HFF-Myc (cell line): Measurements from ENCODE around the gene ZBTB47.
A peak's percentile ranks its signal among the peaks of the same experiment; 100 is the strongest.

Experiments used
- DNase-seq: peaks from one replicate; pipeline ENCODE4 v3.0.0-alpha.2; 2011; ENCODE audit warnings: low read depth; ENCODE audit errors: extremely low read depth
- H3K4me3 ChIP-seq: replicated peaks from 2 replicates; pipeline ENCODE4 v1.5.1; 2011; ENCODE audit warnings: low read depth, mild to moderate bottlenecking, control low read depth, low read length
- CTCF ChIP-seq: IDR thresholded peaks from 2 replicates; pipeline ENCODE4 v1.5.1; 2012; ENCODE audit warnings: mild to moderate bottlenecking, low read depth, low read length, control low read depth; ENCODE audit errors: missing control alignments

Gene ZBTB47

DNA sequence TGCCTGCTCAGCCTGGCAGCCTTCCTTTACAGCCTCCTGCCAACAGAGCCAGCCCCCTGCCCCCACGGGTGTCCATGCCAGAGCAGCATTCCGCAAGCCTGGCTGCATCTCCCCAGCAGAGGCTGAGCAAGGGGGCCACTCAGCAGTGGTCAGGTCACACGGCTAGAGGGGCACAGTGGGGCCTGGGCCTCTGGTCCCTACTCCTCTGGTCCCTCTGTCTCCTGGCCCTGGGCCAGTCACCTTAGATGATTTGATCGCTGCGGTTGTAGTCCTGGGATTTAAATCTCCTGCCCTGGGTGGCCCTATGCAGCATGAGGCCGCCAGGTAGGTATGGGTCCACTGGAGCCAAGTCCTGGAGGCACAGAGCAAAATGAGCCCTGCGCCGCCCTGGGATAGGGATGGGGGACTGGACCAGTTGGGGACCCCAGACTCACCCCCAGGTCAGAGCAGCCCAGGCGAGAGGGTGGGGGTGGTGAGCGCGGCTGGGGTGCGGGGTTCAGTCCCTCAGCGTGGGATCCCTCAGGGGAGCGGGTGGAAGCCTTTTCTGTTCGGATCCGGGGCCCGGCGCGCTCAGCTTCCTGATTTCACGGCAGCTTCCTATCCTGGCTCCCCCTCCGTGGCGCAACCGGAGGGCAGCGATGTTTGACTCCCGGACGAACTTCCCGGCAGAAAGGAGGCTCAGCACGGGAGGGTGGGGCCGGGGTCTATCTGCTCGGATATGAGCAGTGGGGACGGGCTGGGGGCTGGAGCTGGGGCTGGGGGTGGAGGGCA, at the start of gene ZBTB47:
ZBTB47 (plus strand) TSS at position 138 of the 771 bp plus-strand sequence. CDS start 4,659 bp downstream, outside the sequence.
- no peak for TF ChIP-seq CTCF
- DNase-seq: no peak
- peak within 1 kb of the TSS; percentile 74 for H3K4me3 ChIP-seq

GRCh38 chr3:42605546-42606173, 47.8 kb upstream of the ZBTB47 start:
- TF ChIP-seq CTCF: no peak
- DNase-seq: no peak
- H3K4me3 ChIP-seq: no peak overlapping the region

- TF ChIP-seq CTCF: no peak
- no peak overlapping the region for H3K4me3 ChIP-seq
- peak; percentile 21 for DNase-seq
Measured at GRCh38 chr3:42608581-42608980, 44.9 kb upstream of the ZBTB47 start.

DNA sequence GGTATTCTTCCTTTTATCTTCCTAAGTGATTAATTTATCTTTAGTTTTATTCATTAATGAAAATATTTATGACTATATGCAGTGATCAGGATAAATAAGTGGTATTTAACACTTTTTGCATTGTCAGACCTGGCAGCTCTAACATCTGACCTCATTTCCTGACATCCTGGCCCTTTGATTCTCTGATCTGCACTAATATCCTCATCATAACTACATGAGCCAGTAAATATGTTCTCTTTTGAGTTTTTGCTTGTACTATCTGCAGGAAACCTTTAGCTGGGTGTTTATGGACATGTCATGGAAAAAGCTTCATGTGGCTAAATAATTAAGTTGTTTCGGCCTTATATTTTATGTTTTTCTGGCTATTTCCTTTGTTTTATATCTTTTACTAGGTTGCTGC, 42.5 kb upstream of the ZBTB47 start:
- TF ChIP-seq CTCF: no peak
- no peak for DNase-seq
- H3K4me3 ChIP-seq: no peak overlapping the region

- no peak overlapping the region for H3K4me3 ChIP-seq
- no peak for TF ChIP-seq CTCF
- DNase-seq: no peak
Measured at GRCh38 chr3:42612217-42612616, 41.3 kb upstream of the ZBTB47 start.

DNA sequence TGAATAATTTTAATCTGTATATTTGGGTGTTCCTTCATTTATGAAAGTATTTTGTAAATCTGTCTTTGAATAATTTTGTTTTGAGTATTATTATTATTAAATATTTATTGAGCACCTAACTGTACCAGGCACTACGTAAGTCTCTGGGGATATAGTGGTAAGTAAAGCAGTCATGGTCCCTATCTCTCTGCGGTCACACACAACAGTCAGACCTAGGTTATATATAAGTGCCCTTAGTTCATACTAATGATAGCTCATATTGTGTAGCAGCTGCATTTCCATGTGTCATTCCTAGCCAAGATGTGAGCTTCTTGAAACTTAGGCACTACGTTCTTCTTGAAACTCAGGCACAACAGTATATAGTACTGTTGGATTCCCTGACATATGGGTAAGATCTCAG, 40.6 kb upstream of the ZBTB47 start:
- H3K4me3 ChIP-seq: no peak overlapping the region
- DNase-seq: no peak
- no peak for TF ChIP-seq CTCF
